ENCODE results near the gene DOK5. TPM values are rescaled to one million over a fixed set of nuclear protein-coding genes. Genes with fewer than 3 reads are reported as not detected.

Gene DOK5
- polyA plus RNA-seq, 5 donors: 2.5 to 4.0 (median 2.6) TPM

GRCh38 chr20:54512694-54513093 lies 37.3 kb downstream of the DOK5 start:
- DNase-seq: no peak

DNA sequence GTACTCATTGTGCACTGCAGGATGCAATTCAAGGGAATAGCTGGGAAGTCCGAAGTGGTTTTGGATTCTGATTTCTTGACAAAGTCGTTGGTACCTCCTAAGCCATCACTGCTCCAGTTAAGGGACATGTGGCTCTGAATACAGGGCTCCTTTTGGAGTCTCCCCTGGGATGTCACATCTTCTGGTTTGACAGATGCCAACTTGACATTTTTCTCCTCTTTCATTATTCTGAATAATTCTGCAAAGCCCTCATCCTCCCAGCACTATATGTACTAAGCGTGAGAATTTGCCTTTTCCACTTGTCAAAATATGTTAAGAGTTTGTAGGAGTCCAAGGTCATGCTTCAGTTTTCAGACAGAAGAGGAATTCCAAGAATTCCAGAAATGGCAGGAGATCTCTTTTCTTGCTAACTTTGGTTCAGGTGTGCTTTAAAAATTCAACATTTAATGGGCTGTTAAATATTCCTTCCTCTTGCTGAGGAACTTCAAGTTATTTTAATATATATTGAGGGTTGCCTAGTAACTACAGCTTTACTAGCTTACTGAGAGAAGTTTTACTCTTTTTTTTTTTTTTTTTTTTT lies 38.7 kb downstream of the DOK5 start:
- DNase-seq: no peak

DNA sequence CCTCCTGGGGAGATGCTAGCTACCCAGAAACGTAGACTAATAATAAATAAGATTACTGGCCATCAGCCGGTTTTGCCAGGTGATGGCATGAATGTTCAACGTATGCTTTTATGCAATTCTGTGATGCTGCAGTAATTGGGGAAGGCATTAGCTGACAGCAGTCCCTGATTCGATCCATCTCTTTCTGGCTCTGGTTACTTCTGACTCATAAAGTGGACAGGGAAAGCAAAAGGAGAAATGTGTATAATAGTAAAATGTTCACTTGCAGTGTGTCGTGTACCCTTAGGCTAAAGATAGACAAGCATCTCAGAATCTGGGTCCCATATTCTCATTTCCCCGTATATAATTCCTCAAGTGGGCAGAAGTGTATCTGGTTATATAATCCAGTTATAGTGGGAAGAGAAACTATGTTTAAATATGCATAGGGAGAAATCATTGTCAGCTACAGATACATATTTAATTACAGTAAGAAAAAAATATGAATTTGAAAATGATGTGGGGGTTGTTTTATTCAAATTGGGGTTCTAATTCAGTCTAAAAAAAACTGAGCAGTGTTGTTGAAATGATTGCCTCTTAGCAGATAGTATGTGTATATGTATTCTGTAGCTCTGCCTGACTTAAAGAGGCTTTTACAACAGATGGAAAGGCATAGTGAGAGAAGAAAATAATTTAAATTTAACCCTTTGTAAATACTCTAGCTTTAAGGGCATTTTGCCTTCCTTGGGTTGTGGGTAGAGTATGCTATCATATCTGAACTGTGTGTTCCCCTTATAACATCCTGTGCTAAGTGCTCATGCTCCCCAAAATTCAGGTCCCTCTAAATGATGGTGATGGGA lies 40.6 kb downstream of the DOK5 start:
- DNase-seq: no peak

GRCh38 chr20:54517241-54517975 lies 42.0 kb downstream of the DOK5 start:
- DNase-seq: no peak

DNA sequence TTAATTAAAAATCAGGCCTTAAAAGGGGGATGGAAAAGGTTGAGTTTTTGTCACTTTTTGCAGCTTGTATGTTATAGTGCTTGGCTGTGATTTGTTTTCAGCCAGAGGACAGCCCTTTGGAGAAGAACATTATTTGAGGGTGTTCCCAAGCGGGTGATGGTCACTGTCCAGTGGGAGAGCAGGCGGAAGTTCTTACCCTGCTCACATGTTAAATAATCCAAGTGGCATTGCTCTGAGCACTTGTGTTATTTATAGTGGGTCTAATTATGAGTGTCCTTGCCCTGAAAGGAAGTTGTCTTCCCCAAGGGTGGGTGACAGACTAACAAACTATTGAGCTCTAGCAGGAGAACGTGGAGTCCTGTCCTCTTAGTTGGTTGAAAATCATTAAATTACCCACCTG lies 49.5 kb downstream of the DOK5 start:
- no peak for DNase-seq

DNA sequence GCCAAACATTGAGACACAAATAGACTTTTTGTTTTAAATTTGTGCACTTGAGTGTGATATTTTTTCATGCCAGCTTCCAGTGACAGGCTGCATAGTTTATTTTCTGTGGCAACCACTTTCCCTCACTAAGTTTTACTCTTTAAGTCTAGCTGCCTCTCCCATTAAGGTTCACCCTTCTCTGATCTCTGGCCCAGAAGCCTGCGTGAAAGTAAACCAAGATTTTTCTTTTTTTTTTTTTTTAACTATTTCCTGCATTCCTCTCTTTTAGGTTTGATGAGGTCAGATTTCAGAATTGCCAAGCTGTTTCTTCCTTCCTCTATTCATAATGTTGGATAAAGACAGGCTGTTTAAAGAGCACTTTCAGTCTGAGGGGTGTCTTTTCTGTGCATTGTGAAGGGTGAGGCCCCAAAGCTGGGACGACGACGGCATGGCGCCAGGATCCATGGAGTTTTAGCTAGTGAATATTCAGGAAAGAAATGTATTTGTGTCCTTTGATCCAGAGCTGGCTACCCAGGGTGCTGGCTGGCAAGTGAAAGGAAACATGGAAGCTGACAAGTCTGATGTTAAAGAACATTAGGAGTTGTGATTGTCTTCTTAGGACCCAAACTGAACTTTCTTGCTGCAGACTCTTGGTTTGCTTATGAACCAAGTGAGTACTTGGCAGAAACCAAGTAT lies 50.7 kb downstream of the DOK5 start:
- DNase-seq: no peak

- no peak for DNase-seq
Measured at GRCh38 chr20:54526801-54527200, 51.4 kb downstream of the DOK5 start.

DNA sequence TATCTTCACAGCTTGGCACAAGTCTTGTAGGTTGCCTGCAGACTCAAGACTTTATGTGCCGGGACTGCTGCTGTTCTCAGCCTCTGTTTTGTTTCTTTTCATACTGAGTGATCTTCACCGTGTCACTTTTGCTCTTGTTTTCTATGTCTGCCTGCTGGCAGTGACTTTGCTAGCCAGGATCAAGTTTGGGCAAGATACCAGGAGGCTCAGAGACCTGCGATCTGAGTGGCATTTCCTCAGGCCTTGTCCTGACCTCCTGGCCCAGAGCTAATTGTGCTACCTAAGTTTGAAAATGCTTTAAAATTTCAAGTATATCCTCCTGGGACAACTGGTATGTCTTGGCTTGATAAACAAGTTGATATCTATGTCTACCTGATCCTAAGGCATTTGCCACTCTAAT lies 57.2 kb downstream of the DOK5 start:
- DNase-seq: no peak

GRCh38 chr20:54534101-54534500 lies 58.7 kb downstream of the DOK5 start:
- no peak for DNase-seq

- no peak for DNase-seq
Measured at GRCh38 chr20:54535033-54535432, 59.6 kb downstream of the DOK5 start.

DNA sequence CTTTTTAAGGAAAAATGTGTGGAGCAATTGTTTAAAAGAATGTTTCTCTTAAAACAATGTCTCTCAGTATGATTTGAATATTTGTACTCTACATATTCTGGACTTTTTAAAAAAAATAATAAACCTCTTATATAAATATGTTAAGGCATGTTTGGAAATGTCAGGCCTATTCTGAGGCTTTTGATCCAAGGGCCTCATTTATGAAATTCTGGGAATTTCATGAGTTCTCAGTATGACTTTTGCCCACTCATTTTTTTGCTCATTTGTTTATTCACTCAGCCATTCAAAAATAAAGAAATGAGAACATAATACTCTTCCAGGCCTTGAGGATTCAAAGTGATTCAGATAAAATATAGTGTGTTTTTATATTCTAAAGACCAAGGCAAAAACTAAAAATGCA lies 60.4 kb downstream of the DOK5 start:
- DNase-seq: no peak

DNA sequence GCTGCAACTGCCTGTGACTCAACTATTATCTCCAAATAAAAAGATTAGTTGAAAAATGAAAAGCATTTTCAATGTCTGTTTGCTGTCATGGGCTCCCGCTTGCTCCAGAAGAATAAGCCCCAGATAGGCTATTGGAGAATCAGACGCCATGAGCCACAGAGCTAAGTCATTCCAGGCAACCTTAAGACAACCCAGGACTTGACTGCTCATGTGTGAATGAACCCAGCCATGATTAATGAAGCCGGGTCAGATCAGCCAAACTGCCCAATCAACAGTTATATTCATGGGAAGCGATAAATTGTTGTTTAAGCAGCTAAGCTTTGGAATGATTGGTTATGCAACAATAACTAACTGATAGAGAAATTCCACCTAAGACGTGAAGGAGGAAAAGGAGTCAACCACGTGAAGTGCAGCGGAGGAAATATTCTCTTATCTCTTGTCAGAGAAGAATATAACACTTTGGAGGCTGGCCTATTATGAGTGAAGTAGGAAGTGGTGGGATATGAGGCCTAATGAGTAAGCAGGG lies 64.2 kb downstream of the DOK5 start:
- DNase-seq: no peak

DNA sequence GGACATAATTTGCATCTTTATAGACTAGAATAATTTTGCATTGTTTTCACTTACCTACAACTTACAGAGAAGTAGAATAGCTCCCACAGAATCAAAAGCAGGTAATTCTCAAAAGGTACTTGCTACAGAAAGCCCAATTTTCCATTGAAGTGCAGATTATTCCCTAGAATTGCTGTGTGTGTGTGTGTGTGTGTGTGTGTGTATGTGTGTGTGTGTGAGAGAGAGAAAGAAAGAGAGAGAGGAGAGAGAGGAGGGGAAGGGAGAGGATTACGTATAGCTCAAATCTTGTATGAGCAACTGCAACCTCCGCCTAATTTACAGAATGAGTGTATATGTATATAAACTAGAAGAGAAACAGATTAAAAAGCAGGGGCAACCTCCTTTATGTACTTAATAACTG lies 68.0 kb downstream of the DOK5 start:
- DNase-seq: no peak

DNA sequence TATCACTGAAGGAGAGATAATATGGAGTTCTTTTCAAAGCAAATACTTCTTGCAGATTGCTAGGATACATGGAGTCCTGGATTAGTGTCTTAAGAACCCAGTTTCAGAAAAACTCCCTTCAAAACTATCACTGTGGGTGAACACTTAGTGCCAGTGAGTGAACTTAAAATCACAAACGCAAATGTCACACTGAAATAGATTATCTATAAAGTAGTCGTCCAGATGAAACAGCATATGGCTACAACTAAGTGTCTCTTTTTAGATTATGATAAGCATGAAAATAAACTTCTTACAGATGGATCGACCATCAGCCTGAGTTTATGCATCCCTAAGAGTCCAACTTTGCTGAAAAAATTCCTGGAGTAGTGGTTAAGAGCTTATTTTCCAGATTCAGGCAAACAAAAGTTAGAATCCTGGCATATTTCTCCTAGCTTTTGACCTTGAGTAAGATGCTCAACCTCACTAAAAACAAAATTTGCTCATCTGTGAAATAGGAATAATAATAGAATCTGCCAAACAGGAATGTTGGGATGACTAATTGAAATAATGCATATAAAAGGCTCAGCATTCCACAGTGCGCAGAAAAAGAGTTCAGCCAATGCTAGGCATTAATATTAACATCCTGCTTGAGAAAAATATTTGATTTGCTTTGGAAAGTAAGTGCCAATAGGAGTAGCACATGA lies 70.4 kb downstream of the DOK5 start:
- DNase-seq: no peak

GRCh38 chr20:54548849-54549248 lies 73.5 kb downstream of the DOK5 start:
- no peak for DNase-seq

- no peak for DNase-seq
Measured at GRCh38 chr20:54549658-54550326, 74.4 kb downstream of the DOK5 start.

- DNase-seq: no peak
Measured at GRCh38 chr20:54550776-54551396, 75.5 kb downstream of the DOK5 start.

DNA sequence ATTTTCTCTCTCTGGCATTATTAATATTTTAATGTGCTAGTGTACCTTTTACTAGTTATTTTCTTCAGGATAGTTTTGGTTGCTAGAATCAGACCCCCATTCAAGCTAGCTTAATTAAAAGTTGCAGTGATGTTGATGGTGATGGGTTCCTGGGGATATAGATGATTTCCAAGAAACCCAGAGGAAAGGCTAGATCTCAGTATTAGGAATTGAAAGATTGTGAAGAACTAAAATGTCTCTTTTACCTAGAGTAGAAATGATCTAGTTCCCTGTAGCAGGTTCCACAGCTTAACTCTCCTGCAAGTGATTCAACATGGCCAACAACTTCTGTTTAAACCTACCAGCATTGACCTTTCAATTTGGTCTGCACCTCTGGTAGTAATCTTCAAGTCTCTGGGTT lies 78.6 kb downstream of the DOK5 start:
- DNase-seq: no peak

- DNase-seq: no peak
Measured at GRCh38 chr20:54555150-54555549, 79.8 kb downstream of the DOK5 start.

DNA sequence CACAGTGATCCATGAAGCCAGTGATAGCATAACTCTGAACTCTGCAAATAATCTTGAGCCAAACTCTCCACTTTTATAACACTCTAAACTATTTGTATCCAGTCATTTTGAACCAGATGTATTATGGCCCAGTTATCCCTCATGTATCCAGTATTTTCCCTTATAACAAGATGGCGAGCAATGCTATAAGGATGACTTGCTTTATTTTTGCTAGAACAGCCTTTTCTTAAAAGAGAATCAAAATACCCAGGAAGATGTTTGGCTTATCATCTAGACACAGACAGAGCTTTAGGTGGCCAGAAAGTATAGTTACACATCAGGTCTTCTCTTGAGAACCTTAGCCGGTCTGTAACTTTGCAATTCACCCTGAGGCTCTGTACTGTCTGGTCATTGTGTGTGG lies 81.0 kb downstream of the DOK5 start:
- no peak for DNase-seq
